Urothelium cell line (cell line): ENCODE data around the gene LARP4B.

Experiments used
- DNase-seq: peaks from one replicate; pipeline ENCODE4 v3.0.0; 2011; ENCODE audit warnings: low spot score, mixed read lengths
- FAIRE-seq: peaks from 2 replicates; lab custom pipeline; 2011; peaks lifted over from hg19 to GRCh38; lab: Jason Lieb, UNC

Gene LARP4B

GRCh38 chr10:927131-927530 is 4.4 kb downstream of the LARP4B start:
- DNase-seq (no peak), FAIRE-seq (no peak)

GRCh38 chr10:926075-926698 is 5.3 kb downstream of the LARP4B start:
- FAIRE-seq, result no peak
- no peak for DNase-seq

GRCh38 chr10:924524-924859 is 7.0 kb downstream of the LARP4B start:
- FAIRE-seq (no peak), DNase-seq (no peak)

- FAIRE-seq, result no peak
- no peak for DNase-seq
These were observed 7.5 kb downstream of the LARP4B start for GRCh38 chr10:923844-924523.

- no peak for FAIRE-seq
- DNase-seq, result no peak
These were observed 9.8 kb downstream of the LARP4B start for GRCh38 chr10:921471-922414.

- FAIRE-seq, result no peak
These were observed 11.1 kb downstream of the LARP4B start for GRCh38 chr10:920450-920849.

GRCh38 chr10:919481-919880 is 12.0 kb downstream of the LARP4B start:
- no peak for FAIRE-seq

More at GRCh38 chr10:920450-920849, 11.1 kb downstream of the LARP4B start:
- DNase-seq, result no peak

GRCh38 chr10:917999-918398 is 13.5 kb downstream of the LARP4B start:
- DNase-seq (no peak), FAIRE-seq (no peak)

More at GRCh38 chr10:919481-919880, 12.0 kb downstream of the LARP4B start:
- DNase-seq, result no peak

- DNase-seq (no peak), FAIRE-seq (no peak)
These were observed 14.1 kb downstream of the LARP4B start for GRCh38 chr10:917416-917720.

- DNase-seq, result no peak
- FAIRE-seq, result no peak
These were observed 14.6 kb downstream of the LARP4B start for GRCh38 chr10:916716-917415.

GRCh38 chr10:909831-910230 is 21.7 kb downstream of the LARP4B start:
- DNase-seq (no peak), FAIRE-seq (no peak)

- no peak for FAIRE-seq
These were observed 25.5 kb downstream of the LARP4B start for GRCh38 chr10:905972-906371.

GRCh38 chr10:905503-905902 is 26.0 kb downstream of the LARP4B start:
- FAIRE-seq, result no peak

More at GRCh38 chr10:905972-906371, 25.5 kb downstream of the LARP4B start:
- DNase-seq, result no peak

GRCh38 chr10:904403-904802 is 27.1 kb downstream of the LARP4B start:
- no peak for FAIRE-seq
- no peak for DNase-seq

More at GRCh38 chr10:905503-905902, 26.0 kb downstream of the LARP4B start:
- DNase-seq, result no peak

GRCh38 chr10:898141-898540 is 33.4 kb downstream of the LARP4B start:
- FAIRE-seq, result no peak
- DNase-seq, result no peak

GRCh38 chr10:896982-897381 is 34.5 kb downstream of the LARP4B start:
- DNase-seq, result no peak
- FAIRE-seq, result no peak

- no peak for FAIRE-seq
These were observed 36.2 kb downstream of the LARP4B start for GRCh38 chr10:895324-895723.

GRCh38 chr10:878895-879294 is 52.6 kb downstream of the LARP4B start:
- FAIRE-seq (no peak), DNase-seq (no peak)

More at GRCh38 chr10:895324-895723, 36.2 kb downstream of the LARP4B start:
- DNase-seq, result no peak

GRCh38 chr10:878333-878759 is 53.2 kb downstream of the LARP4B start:
- no peak for FAIRE-seq

GRCh38 chr10:876438-876837 is 55.1 kb downstream of the LARP4B start:
- DNase-seq, result no peak
- no peak for FAIRE-seq

More at GRCh38 chr10:878333-878759, 53.2 kb downstream of the LARP4B start:
- DNase-seq, result no peak

- DNase-seq (no peak), FAIRE-seq (no peak)
These were observed 58.5 kb downstream of the LARP4B start for GRCh38 chr10:873020-873419.
